Spinal cord (tissue), 10 donors: ENCODE results near the gene PM20D2. TPM values are rescaled to one million over a fixed set of nuclear protein-coding genes. Genes with fewer than 3 reads are reported as not detected.

Experiments
- DNase-seq, 6 donors: peaks; one replicate each; pipeline versions ENCODE4 v3.0.0 to v3.0.0-alpha.2; 2013 to 2015; ENCODE audit warnings: low spot score in 6 of 6, low read depth in 4 of 6
- H3K27ac ChIP-seq: one replicate; pipeline ENCODE4 v1.5.1; 2013; ENCODE audit warnings: low read depth, low read length, control low read depth
- H3K27me3 ChIP-seq: one replicate; pipeline ENCODE4 v1.6.1; 2013; ENCODE audit warnings: low read length; ENCODE audit not compliant: control insufficient read depth, insufficient read depth
- H3K36me3 ChIP-seq: one replicate; pipeline ENCODE4 v1.6.1; 2013; ENCODE audit warnings: low read length; ENCODE audit not compliant: control insufficient read depth, insufficient read depth
- H3K4me1 ChIP-seq: one replicate; pipeline ENCODE4 v1.6.1; 2013; ENCODE audit warnings: low read length; ENCODE audit not compliant: control insufficient read depth, insufficient read depth
- H3K4me3 ChIP-seq: one replicate; pipeline ENCODE4 v1.5.1; 2013; ENCODE audit warnings: low read depth, low read length, control low read depth
- H3K9me3 ChIP-seq: one replicate; pipeline ENCODE4 v1.6.1; 2013; ENCODE audit warnings: low read length; ENCODE audit not compliant: control insufficient read depth, insufficient read depth
- WGBS: methylation state at CpG from one replicate; pipeline ENCODE4 v1.1.5; 2013; ENCODE audit warnings: missing lambda C conversion rate; ENCODE audit not compliant: insufficient coverage; 5-methylcytosine and 5-hydroxymethylcytosine counted together
- polyA plus RNA-seq, 2 donors: library from polyadenylated mRNA; unstranded; fragments of 120-200 nt; gene quantifications; one replicate each; pipeline ENCODE4 v1.2.1, GENCODE V29; 2013; ENCODE audit not compliant: insufficient read length in 2 of 2
- total RNA-seq, 2 donors: library from RNA; depleted of rRNA in 1 of 2; stranded (reverse); fragments of 120-200 nt in 1 of 2; fragments of >200 nt in 1 of 2; gene quantifications; one replicate each; pipeline versions ENCODE4 v1.2.3 to v1.2.4, GENCODE V29; 2013 to 2014
- donor health status: healthy.

The PM20D2 gene
- total and polyA plus RNA-seq, 4 donors = 12.3 to 20.9 (median 16.7) TPM

DNA sequence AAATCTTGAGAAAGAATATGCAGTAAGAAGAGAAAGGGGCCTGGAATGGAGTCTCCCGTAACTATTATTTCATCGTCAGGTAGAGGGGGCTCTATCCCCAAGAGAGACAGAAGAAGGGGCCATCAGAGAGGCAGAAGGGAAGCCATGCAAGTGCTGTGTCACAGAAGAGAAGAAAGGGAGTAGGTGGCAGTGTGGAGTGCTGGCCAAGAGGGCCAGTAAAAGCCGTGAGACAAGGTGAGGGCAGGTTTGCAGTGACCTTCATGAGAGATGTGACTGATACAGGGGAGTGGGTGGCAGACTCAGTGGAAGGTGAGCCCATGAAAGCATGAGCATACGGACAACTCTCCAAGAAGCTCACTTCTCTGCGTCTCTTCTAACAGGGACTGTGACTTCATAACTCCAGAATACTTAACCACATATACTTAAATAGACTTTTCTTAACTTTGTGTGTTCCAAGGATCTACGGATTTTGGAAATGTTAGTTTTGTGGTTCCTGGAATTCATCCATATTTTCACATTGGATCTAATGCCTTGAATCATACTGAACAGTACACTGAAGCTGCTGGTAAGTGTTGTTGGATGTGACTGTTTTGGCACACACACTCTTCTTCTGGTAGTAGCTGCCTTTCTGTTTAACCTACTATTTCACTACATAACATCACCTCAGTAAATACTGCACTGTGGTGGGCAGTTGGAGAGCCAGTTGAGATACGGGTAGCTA is 15.6 kb downstream of the PM20D2 start:
- WGBS = 76% methylated on average over 5 of the region's 7 CpGs
- Histone ChIP-seq H3K36me3 (peaks cover 11% of the 10 kb centered on the region), H3K27me3 (no peaks in the 10 kb centered on the region), H3K4me1 (no peaks in the 10 kb centered on the region), H3K4me3 (no peak overlapping the region), H3K27ac (no peak overlapping the region), H3K9me3 (no peaks in the 10 kb centered on the region)
- peak in 1 of 6 donors; percentile 14 for DNase-seq

DNA sequence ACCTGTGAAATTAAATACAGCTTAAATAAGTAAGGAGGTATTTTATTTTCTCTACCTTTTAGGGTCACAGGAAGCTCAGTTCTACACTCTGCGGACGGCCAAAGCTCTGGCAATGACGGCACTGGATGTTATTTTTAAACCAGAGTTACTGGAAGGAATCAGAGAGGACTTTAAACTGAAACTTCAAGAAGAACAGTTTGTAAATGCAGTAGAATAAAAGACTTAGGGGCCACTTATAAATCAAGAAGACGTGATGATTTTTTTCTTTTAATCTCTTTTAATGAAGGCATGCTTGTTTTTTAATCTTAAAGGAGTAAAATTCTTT is 16.2 kb downstream of the PM20D2 start:
- Histone ChIP-seq H3K9me3 (no peaks in the 10 kb centered on the region), H3K27ac (no peak overlapping the region), H3K4me3 (no peak overlapping the region), H3K36me3 (peaks cover 11% of the 10 kb centered on the region), H3K27me3 (no peaks in the 10 kb centered on the region), H3K4me1 (no peaks in the 10 kb centered on the region)
- DNase-seq = peak in 1 of 6 donors; percentile 14
- 80% methylated on average over 1 of the region's 4 CpGs for WGBS

DNA sequence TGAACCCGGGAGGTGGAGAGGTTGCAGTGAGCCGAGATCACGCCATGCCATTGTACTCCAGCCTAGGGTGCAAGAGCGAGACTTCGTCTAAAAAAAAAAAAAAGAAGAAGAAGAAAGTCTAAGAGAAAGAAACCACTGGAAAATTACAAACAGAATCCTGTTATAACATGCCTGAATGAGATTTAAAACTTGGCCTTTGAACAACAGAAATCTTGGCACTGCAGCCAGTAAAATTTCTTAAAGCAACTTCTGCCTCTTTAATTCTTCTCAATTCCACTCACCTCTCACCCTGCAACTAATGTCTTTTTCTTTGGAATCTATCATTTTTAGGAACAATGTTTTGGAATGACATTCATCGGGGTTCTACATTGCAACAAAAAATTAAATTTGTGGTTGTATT is 26.3 kb downstream of the PM20D2 start:
- Histone ChIP-seq H3K4me3 (no peak overlapping the region), H3K27me3 (no peaks in the 10 kb centered on the region), H3K36me3 (no peaks in the 10 kb centered on the region), H3K4me1 (no peaks in the 10 kb centered on the region), H3K9me3 (no peaks in the 10 kb centered on the region), H3K27ac (no peak overlapping the region)
- 80% methylated on average over 1 of the region's 6 CpGs for WGBS
- DNase-seq = no peak

GRCh38 chr6:89173634-89174033 is 27.8 kb downstream of the PM20D2 start:
- Histone ChIP-seq H3K27me3 (no peaks in the 10 kb centered on the region), H3K36me3 (no peaks in the 10 kb centered on the region), H3K4me1 (no peaks in the 10 kb centered on the region), H3K4me3 (no peak overlapping the region), H3K27ac (no peak overlapping the region), H3K9me3 (no peaks in the 10 kb centered on the region)
- DNase-seq = no peak
- no CpG with 5 or more reads among the region's 4 CpGs for WGBS

GRCh38 chr6:89180112-89180511 is 34.3 kb downstream of the PM20D2 start:
- Histone ChIP-seq H3K27me3 (no peaks in the 10 kb centered on the region), H3K27ac (no peak overlapping the region), H3K4me1 (no peaks in the 10 kb centered on the region), H3K4me3 (no peak overlapping the region), H3K9me3 (no peaks in the 10 kb centered on the region), H3K36me3 (no peaks in the 10 kb centered on the region)
- no peak for DNase-seq
- 98% methylated on average over 13 of the region's 13 CpGs for WGBS

- Histone ChIP-seq H3K4me3 (no peak overlapping the region), H3K36me3 (no peaks in the 10 kb centered on the region), H3K4me1 (no peaks in the 10 kb centered on the region), H3K27me3 (no peaks in the 10 kb centered on the region), H3K27ac (no peak overlapping the region), H3K9me3 (no peaks in the 10 kb centered on the region)
- peak in 1 of 6 donors; percentile 6 for DNase-seq
- WGBS = 100% methylated on average over 1 of the region's 1 CpG
These were observed 35.1 kb downstream of the PM20D2 start for GRCh38 chr6:89180971-89181370.

DNA sequence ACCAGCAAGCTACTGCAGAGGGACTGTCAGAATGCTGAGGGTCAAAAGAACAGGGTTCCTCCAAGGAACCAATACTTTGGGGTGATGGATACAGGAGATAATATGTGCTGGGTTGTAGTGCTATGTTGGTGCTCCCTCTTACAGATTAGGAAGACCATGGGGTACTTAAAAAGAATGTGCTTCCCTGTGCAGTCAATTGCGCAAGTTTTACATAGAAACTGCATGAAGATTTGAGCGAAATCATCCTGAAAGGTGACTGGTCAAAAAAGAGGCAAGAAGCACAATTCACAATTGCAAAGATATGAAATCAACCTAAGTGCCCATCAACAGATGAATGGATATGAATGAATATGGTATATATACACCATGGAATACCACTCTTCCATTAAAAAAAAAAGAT is 37.4 kb downstream of the PM20D2 start:
- Histone ChIP-seq H3K27me3 (no peaks in the 10 kb centered on the region), H3K36me3 (no peaks in the 10 kb centered on the region), H3K27ac (no peak overlapping the region), H3K9me3 (no peaks in the 10 kb centered on the region), H3K4me1 (no peaks in the 10 kb centered on the region), H3K4me3 (no peak overlapping the region)
- 60% methylated on average over 1 of the region's 2 CpGs for WGBS
- no peak for DNase-seq

GRCh38 chr6:89184344-89184743 is 38.5 kb downstream of the PM20D2 start:
- Histone ChIP-seq H3K27ac (no peak overlapping the region), H3K27me3 (no peaks in the 10 kb centered on the region), H3K9me3 (no peaks in the 10 kb centered on the region), H3K36me3 (no peaks in the 10 kb centered on the region), H3K4me1 (no peaks in the 10 kb centered on the region), H3K4me3 (no peak overlapping the region)
- WGBS = 67% methylated on average over 5 of the region's 9 CpGs
- DNase-seq = no peak

- H3K4me3 ChIP-seq = no peak overlapping the region
- no peaks in the 10 kb centered on the region for H3K9me3 ChIP-seq
- no peak overlapping the region for H3K27ac ChIP-seq
- H3K4me1 ChIP-seq = no peaks in the 10 kb centered on the region
- no peak for DNase-seq
- no peaks in the 10 kb centered on the region for H3K27me3 ChIP-seq
- 100% methylated on average over 1 of the region's 2 CpGs for WGBS
- H3K36me3 ChIP-seq = no peaks in the 10 kb centered on the region
These were observed 40.9 kb downstream of the PM20D2 start for GRCh38 chr6:89186762-89187161.

GRCh38 chr6:89187504-89187903 is 41.6 kb downstream of the PM20D2 start:
- Histone ChIP-seq H3K36me3 (no peaks in the 10 kb centered on the region), H3K27ac (no peak overlapping the region), H3K9me3 (no peaks in the 10 kb centered on the region), H3K4me3 (no peak overlapping the region), H3K4me1 (no peaks in the 10 kb centered on the region), H3K27me3 (no peaks in the 10 kb centered on the region)
- DNase-seq = no peak
- WGBS = 95% methylated on average over 2 of the region's 5 CpGs
